C4-2B (cell line): ENCODE measurements around the gene NDUFB7.
"Not testable (repeated sequence)": the region's sequence is repeated elsewhere in the genome, so short reads cannot be mapped to it uniquely, and the experiment has no call there.

Experiments
- H3K27ac ChIP-seq: fragments of 450-650 bp; 2 replicates; pipeline ENCODE4 v1.5.1; 2017
- CTCF ChIP-seq: fragments of 450-650 bp; conservative IDR thresholded peaks from 2 replicates; pipeline ENCODE4 v1.5.1; 2017; ENCODE audit warnings: mild to moderate bottlenecking
- ZFX ChIP-seq: fragments of 450-650 bp; IDR thresholded peaks from 2 replicates; pipeline ENCODE4 v1.6.1; 2017

NDUFB7 gene

GRCh38 chr19:14566712-14567077 lies 5.2 kb downstream of the NDUFB7 start:
- TF ChIP-seq ZFX (no peak), CTCF (no peak)
- no peak overlapping the region for H3K27ac ChIP-seq

GRCh38 chr19:14565765-14566711 lies 5.8 kb downstream of the NDUFB7 start:
- no peak overlapping the region for H3K27ac ChIP-seq
- no peak for TF ChIP-seq CTCF
- no peak for TF ChIP-seq ZFX

GRCh38 chr19:14565298-14565679 lies 6.6 kb downstream of the NDUFB7 start:
- no peak for TF ChIP-seq CTCF
- no peak for TF ChIP-seq ZFX
- H3K27ac ChIP-seq: no peak overlapping the region

- H3K27ac ChIP-seq: not testable (repeated sequence)
Observed at GRCh38 chr19:14564652-14565297, 7.1 kb downstream of the NDUFB7 start.

- no peak overlapping the region for H3K27ac ChIP-seq
- TF ChIP-seq CTCF (no peak), ZFX (no peak)
Observed at GRCh38 chr19:14563989-14564651, 7.7 kb downstream of the NDUFB7 start.

- TF ChIP-seq CTCF: no peak
- TF ChIP-seq ZFX: no peak
- no peak overlapping the region for H3K27ac ChIP-seq
Observed at GRCh38 chr19:14563590-14563926, 8.3 kb downstream of the NDUFB7 start.

- H3K27ac ChIP-seq: no peak overlapping the region
- no peak for TF ChIP-seq CTCF
- TF ChIP-seq ZFX: no peak
Observed at GRCh38 chr19:14562660-14563589, 8.9 kb downstream of the NDUFB7 start.
